ENCODE results near the gene MACROD2.

DNA sequence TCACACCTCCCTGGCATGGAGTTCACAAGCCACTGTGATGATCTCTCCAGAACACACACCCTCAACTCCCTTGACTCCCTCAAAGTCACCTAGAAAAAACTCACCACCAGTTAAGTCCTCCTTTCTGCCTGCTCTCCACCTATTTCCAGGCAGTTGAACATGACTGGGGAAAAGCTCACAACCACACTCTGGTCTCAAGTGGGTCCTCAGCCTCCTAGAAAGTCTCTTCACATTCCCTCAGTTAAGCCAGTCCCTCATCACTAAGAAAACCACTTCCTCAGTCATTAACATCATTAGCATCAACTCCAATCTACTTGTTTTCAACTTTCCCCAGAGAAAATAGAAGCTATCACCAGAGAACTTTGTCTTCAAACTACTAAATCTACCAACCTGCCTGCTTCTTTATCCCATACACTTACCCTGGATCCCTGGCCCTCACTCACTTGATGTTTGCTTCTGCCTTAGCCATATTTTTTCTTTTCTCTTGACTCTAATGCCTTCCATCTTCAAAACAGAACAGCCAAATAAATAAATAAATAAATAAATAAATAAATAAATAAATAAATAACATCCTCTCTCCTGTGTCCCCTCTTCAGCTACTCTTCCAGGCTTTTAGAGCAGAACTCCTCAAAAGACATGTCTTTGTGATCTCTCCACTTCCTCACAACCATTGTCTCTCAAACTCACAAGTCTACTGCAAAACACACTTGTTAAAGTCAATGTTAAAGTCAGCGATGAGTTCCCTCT lies 1084.5 kb downstream of the MACROD2 start:
- TF ChIP-seq TOX (CRISPR knock-in tag; IDR thresholded peaks at IDR 0.05; ENCODE audit: borderline replicate concordance) (no peak), ZNF70 (CRISPR knock-in tag; IDR thresholded peaks at IDR 0.05) (no peak), OSR1 (CRISPR knock-in tag; IDR thresholded peaks at IDR 0.05) (no peak), ZNF565 (CRISPR knock-in tag; conservative IDR thresholded peaks at IDR 0.05; ENCODE audit: low read depth) (no peak), ZFP3 (CRISPR knock-in tag; IDR thresholded peaks at IDR 0.05) (no peak)
- TF ChIP-seq, protein P1, sequence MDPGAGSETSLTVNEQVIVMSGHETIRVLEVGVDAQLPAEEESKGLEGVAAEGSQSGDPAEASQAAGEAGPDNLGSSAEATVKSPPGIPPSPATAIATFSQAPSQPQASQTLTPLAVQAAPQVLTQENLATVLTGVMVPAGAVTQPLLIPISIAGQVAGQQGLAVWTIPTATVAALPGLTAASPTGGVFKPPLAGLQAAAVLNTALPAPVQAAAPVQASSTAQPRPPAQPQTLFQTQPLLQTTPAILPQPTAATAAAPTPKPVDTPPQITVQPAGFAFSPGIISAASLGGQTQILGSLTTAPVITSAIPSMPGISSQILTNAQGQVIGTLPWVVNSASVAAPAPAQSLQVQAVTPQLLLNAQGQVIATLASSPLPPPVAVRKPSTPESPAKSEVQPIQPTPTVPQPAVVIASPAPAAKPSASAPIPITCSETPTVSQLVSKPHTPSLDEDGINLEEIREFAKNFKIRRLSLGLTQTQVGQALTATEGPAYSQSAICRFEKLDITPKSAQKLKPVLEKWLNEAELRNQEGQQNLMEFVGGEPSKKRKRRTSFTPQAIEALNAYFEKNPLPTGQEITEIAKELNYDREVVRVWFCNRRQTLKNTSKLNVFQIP (CRISPR knock-in tag; IDR thresholded peaks at IDR 0.05; ENCODE audit: borderline replicate concordance, low read depth): no peak
- TF ChIP-seq, protein P2, sequence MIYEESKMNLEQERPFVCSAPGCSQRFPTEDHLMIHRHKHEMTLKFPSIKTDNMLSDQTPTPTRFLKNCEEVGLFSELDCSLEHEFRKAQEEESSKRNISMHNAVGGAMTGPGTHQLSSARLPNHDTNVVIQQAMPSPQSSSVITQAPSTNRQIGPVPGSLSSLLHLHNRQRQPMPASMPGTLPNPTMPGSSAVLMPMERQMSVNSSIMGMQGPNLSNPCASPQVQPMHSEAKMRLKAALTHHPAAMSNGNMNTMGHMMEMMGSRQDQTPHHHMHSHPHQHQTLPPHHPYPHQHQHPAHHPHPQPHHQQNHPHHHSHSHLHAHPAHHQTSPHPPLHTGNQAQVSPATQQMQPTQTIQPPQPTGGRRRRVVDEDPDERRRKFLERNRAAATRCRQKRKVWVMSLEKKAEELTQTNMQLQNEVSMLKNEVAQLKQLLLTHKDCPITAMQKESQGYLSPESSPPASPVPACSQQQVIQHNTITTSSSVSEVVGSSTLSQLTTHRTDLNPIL (CRISPR knock-in tag; IDR thresholded peaks at IDR 0.05; ENCODE audit: low read depth): no peak
